Measurements from ENCODE around the gene LEP.
A peak's percentile ranks its signal among the peaks of the same experiment; 100 is the strongest.

The LEP gene

GRCh38 chr7:128270826-128271272 is 29.8 kb downstream of the LEP start:
- no peak for DNase-seq (ENCODE audit: low read depth)
- H3K4me3 ChIP-seq (replicated peaks; ENCODE audit: low read depth, low read length), result no peak overlapping the region
- TF ChIP-seq, protein P1, sequence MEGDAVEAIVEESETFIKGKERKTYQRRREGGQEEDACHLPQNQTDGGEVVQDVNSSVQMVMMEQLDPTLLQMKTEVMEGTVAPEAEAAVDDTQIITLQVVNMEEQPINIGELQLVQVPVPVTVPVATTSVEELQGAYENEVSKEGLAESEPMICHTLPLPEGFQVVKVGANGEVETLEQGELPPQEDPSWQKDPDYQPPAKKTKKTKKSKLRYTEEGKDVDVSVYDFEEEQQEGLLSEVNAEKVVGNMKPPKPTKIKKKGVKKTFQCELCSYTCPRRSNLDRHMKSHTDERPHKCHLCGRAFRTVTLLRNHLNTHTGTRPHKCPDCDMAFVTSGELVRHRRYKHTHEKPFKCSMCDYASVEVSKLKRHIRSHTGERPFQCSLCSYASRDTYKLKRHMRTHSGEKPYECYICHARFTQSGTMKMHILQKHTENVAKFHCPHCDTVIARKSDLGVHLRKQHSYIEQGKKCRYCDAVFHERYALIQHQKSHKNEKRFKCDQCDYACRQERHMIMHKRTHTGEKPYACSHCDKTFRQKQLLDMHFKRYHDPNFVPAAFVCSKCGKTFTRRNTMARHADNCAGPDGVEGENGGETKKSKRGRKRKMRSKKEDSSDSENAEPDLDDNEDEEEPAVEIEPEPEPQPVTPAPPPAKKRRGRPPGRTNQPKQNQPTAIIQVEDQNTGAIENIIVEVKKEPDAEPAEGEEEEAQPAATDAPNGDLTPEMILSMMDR (IDR thresholded peaks at IDR 0.05; ENCODE audit: low read length, missing control alignments), result peak; percentile 10

- DNase-seq (ENCODE audit: low read depth), result no peak
- TF ChIP-seq, protein P1 (IDR thresholded peaks at IDR 0.05; ENCODE audit: low read length, missing control alignments), result no peak
- peak overlapping the region; percentile 27 for H3K4me3 ChIP-seq (replicated peaks; ENCODE audit: low read depth, low read length)
Observed at GRCh38 chr7:128271471-128271941, 30.4 kb downstream of the LEP start.

GRCh38 chr7:128271942-128272481 is 30.9 kb downstream of the LEP start:
- no peak for DNase-seq (ENCODE audit: low read depth)
- peak overlapping the region; percentile 27 for H3K4me3 ChIP-seq (replicated peaks; ENCODE audit: low read depth, low read length)
- TF ChIP-seq, protein P1 (IDR thresholded peaks at IDR 0.05; ENCODE audit: low read length, missing control alignments), result no peak

DNA sequence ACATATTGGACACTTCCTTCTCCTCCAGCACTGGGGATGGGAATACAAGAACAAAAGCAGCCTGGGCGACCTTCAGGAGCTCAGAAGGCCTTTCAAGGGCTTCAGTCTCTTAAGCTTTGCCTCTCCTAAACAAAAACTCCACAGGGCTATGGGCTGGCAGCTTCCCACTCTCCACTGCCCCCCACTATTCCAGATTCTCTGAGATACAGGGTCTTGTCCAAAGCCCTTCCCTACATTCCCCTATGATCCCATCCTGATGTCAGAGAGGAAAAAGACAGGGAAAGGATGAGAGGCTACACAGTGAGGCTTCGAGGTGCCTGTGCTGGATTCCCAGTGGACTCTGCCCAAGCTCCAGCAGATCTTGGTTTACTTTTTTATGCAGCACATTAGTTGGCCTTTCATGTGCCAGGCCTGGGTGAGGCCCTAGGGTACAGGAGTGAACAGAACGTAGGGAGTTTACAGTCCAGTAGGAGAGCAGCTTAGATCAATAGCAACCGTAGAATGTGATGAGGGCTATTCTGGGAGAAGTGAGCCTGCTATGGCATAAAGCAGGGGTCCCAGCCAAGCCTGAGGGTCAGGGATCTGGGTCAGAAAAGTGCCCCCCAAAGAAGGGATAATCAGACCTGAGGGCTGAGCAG is 33.3 kb downstream of the LEP start:
- no peak overlapping the region for H3K4me3 ChIP-seq (replicated peaks; ENCODE audit: low read depth, low read length)
- no peak for DNase-seq (ENCODE audit: low read depth)
- TF ChIP-seq, protein P1 (IDR thresholded peaks at IDR 0.05; ENCODE audit: low read length, missing control alignments), result no peak

DNA sequence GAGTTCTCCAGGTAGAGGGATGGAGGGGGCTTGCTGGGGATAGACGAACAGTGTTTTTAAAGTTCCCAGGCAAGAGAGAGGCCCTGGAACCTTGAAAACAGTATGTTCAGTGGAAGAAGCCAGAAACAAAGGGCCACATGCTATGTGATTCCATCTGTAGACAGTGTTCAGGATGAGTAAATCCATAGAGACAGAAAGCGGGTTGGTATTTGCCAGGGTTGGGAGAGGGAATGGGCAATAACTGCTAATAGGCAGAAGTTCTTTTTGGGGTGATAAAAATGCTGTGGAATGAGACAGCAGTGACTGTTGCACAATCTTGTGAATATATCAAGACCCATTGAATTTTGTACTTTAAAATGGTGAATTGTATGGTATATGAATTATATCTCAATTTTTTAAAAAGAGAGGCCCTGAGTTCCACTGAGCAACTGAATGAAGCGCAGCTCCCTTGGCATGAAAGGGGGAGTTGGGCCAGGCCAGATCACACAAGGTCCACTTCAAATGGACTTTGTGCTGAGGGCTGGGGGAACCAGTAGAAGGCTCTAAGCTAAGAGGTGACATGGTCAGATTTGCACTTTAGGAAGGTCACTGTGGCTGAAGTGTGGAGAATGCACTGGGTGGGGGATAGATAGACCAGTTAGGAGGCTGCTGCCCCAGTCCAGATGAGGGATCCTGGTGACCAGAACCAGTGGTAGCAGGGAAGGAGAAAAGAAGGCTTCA is 34.0 kb downstream of the LEP start:
- TF ChIP-seq, protein P1 (IDR thresholded peaks at IDR 0.05; ENCODE audit: low read length, missing control alignments), result no peak
- H3K4me3 ChIP-seq (replicated peaks; ENCODE audit: low read depth, low read length), result no peak overlapping the region
- DNase-seq (ENCODE audit: low read depth), result no peak

- TF ChIP-seq, protein P1 (IDR thresholded peaks at IDR 0.05; ENCODE audit: low read length, missing control alignments), result no peak
- no peak for DNase-seq (ENCODE audit: low read depth)
- no peak overlapping the region for H3K4me3 ChIP-seq (replicated peaks; ENCODE audit: low read depth, low read length)
Observed at GRCh38 chr7:128275681-128276080, 34.6 kb downstream of the LEP start.
